ENCODE measurements around the gene IL10RB.
"Not testable (repeated sequence)": the region's sequence is repeated elsewhere in the genome, so short reads cannot be mapped to it uniquely, and the experiment has no call there.

IL10RB gene

DNA sequence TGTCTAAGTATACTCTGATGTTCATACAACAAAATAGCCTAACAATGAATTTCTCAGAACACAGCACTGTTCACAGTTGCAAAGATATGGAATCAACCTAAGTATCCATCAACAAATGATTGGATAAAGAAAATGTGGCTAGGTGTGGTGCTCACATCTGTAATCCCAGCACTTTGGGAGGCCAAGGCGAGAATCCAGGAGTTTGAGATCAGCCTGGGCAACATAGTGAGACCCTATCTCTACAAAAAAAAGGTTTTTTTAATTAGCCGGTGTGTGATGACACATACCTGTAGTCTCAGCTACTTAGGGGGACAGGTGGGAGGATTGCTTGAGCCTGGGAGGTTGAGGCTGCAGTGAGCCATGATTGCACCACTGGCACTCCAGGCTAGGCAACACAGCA, 25.8 kb upstream of the IL10RB start:
- DNase-seq (ENCODE audit: low read depth in 2 of 2): no peak

DNA sequence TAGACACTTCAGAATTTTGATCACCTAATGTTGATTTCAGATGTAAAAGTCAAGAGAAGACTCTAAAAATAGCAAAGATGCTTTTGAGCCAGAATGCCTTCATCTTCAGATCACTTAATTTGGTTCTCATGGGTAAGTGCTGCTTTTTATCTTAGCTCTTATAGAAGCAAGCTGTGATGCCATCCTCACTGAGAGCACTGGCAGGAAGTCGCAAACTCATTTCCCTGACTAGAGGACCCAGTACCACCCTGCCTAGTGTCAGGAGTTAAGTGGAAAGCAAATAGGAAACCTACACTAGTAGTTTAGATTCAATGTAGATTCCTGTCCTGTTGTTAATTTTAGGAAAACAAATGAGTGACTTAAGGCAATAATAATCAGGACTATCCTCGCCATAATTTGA, 24.3 kb upstream of the IL10RB start:
- no peak for DNase-seq (ENCODE audit: low read depth in 2 of 2)

DNA sequence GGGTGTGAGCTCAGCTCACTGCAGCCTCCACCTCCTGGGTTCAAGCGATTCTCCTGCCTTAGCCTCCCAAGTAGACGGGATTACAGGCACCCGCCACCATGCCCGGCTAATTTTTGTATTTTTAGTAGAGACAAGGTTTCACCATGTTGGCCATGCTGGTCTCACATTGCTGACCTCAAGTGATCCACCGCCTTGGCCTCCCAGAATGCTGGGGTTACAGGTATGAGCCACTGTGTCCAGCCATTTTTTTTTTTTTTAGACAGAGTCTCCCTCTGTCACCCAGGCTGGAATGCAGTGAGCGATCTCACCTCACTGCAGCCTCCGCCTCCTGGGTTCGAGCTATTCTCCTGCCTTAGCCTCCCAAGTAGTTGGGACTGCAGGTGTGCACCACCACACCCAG, 23.3 kb upstream of the IL10RB start:
- not testable (repeated sequence) for DNase-seq (ENCODE audit: low read depth in 2 of 2)

DNA sequence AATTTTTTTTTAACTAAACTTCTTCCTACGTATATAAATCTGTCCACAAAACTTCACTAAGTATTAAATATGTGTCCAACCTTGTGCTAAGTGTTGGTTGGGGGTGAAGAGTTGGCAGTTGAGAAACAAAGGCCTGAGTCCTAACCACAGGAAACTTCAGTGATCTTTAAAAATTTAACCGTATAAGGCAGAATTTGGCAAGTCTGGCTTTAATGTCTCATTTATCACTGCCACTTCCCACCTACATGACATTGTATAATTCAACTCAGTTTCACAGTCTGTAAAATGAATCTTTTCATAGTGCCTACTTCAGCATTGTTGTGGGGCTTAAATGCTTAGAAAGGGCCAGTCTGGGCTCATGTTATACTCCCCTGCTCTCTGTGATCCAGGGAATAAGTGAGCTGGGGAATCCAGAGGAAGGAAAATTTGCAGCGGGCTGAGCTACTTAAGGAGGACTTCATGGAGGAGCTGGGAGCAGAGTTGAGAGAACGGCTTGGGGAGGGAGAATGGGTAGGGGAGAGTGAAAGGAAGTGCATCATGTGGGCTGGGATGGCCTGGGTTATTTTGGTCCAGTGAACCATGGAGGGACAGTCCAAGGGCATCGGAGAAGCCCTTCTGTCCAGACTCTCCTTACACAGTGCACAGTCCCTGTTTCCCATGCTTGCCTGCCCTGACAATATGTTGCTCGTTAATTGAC, 21.9 kb upstream of the IL10RB start:
- DNase-seq (ENCODE audit: low read depth in 2 of 2): no peak

DNA sequence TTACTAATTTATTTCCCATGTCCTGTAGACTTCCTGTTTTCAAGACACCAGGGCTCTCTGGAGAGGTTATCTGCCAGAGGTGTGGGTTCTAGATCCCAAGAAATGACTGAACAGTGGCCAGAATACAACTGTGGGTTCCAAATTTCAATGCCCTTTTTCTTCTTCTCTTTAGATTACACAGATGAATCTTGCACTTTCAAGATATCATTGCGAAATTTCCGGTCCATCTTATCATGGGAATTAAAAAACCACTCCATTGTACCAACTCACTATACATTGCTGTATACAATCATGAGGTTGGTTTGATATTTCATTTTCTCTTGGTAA, 21.4 kb upstream of the IL10RB start:
- DNase-seq (ENCODE audit: low read depth in 2 of 2): no peak

DNA sequence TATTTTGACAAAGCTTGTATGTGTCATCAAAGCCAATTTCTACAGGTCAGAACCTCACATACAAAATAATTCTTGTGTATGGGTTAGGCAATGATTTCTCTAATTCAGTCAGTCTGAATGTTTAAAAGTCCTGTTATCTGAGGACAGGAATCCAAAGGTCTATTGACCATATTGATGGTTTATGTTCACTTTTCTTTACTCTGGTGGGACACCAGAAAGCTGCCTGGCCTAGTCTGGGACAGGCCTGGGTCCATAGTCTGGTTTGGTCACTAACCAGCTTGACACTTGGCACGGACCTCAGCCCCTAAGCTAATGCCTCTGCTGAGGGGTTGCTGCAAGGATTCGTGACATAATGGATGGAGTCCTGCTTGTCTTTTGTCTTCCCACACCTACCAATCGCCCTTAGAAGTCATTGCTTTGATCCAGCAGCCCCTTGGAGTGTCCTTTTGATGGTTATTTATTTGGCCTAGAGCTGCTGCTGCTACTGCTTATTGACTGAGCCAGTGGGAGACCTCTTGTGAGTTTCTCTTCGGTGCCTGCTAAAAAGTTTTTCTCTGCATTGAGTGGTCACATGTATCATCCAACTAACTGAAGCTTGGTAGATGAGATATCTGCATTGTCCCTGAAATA, 20.8 kb upstream of the IL10RB start:
- no peak for DNase-seq (ENCODE audit: low read depth in 2 of 2)

DNA sequence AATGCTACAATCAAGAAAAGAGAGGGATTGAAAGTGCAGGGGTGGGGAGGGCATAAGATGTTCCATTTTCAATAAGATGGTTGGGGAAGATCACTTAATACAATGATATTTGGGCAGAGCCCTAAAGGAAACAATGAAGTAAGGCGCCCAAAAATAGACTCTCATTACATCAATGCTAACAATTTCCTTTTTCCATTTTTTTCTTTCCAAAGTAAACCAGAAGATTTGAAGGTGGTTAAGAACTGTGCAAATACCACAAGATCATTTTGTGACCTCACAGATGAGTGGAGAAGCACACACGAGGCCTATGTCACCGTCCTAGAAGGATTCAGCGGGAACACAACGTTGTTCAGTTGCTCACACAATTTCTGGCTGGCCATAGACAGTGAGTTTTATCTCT, 19.7 kb upstream of the IL10RB start:
- DNase-seq (ENCODE audit: low read depth in 2 of 2): no peak

DNA sequence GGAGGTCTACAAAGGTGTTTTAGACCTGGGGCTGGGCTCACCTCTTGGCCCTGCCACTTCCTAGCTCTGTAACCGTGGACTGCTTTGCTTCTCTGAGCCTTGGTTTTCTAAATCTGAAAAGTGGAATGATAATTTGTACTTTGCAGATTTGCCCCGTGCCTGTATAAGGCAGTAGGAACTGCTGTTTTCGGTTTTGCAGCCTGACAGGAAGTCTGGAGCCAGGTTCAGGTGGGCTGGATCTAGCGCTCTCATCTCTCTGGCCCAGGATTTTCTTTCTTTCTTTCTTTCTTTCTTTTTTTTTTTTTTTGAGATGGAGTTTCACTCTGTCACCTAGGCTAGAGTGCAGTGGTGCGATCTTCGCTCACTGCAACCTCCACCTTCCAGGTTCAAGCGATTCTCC, 19.2 kb upstream of the IL10RB start:
- no peak for DNase-seq (ENCODE audit: low read depth in 2 of 2)

DNA sequence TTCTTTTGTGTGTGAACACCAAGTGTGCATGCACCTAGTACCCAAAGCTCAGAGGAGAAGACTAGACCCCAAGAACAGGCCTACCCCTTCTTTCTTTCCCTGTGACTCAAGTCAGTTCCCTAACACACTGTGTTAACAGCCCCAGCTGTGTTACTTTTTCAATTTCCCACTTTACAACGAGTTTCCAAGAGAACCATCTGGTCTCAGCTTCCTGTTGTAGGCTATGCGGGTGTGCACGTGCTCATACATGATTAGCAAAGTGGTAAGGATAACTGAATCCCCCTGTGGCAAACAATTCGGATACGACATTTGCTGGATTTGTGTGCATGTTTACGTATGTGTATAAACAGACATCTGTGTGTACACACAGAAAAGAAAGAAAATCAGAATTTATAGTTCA, 18.6 kb upstream of the IL10RB start:
- DNase-seq (ENCODE audit: low read depth in 2 of 2): no peak

DNA sequence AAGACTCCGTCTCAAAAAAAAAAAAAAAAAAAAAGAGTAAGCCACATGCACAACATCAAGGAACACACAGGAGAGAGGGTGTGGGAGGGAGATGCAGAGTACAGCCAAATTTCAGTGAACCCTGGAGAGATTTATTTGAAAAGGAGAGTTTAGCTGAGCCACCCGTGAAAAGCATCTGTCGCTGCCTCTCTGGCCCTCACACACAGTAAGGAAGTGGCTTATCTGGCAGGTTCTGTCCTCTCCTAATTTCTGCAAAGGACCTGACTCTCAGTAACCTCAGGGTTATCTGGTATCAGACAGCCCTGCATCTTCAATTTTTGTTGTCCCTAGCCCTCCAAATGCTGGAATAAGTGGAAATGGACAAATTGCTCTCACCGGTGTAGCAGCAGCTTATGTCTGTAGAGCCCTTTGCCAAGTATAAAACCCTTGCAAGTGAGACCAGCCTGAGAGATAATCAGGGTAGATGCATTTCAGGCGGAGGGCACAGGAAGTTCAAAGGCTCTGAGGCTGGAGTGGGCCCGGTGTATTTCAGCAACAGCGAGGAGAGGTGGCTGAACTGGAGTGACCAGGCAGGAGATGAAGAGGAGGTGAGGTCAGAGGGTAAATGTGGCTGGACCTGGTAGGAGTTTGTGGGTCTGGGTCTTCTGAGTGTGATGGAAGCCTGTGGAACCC, 16.7 kb upstream of the IL10RB start:
- no peak for DNase-seq (ENCODE audit: low read depth in 2 of 2)

DNA sequence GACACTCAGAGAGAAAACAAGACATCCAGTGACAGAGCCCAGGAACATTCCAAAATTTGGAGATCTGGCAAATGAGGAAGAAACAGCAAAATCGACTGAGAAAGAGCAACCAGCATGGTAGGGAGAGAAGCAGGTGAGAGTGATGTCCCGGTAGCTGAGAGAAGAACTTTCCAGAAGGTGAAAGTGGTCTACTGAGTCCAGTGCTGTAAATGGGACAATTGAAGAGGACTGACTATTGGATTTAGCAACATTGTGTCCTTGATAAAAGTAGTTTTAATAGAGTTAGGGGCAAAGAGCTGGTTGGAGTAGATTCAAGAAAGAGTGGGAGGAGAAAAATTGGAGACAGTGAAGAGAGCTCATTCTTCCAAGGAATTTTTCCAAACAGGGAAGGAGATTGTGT, 15.0 kb upstream of the IL10RB start:
- DNase-seq (ENCODE audit: low read depth in 2 of 2): no peak

DNA sequence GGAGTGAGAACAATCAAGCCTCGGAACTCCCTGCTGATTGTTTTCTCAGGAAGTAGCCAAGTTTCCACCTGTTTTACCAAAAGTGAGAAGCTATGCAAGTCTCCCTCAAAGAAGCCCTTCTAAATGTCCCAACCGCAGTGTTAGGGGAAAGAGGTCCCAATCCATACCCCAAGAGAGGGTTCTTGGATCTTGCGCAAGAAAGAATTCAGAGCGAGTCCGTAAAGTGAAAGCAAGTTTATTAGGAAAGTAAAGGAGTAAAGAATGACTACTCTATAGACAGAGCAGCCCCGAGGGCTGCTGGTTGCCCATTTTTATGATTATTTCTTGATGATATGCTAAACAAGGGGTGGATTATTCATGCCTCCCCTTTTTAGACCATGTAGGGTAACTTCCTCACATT, 12.8 kb upstream of the IL10RB start:
- DNase-seq (ENCODE audit: low read depth in 2 of 2): not testable (repeated sequence)

DNA sequence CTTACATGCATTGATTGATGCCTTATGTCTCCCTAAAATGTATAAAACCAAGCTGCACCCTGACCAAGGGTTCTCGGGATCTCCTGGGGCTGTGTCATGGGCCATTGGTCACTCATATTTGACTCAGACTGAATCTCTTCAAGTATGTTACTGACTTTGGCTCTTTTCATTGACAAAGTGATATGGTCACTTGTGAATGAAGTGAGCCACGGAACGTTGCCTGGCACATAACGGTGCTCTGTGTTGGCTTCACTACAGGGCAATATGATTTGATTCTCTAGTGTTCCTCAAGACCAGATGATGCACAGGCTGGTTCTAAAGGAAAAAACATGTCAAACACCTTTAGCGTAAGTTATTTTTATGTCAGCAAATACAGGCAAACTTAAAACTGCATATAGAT, 11.4 kb upstream of the IL10RB start:
- DNase-seq (ENCODE audit: low read depth in 2 of 2): no peak

DNA sequence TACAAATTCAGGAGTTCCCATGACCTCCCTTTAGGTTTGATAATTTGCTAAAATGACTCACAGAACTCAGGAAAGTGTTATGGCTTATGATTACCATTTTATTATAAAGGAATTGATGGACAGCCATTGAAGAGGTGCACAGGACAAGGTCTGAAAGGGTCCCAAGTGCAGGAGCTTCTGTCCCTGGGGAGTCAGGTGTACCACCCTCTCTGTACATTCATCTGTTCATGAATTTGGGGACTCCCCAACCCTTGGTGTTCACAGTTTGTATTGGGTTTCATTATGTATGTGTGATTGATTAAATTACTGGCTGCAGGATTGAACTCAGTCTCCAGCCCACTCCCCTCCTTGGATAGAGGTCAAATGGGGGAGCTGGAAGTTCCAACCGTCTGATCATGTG, 10.8 kb upstream of the IL10RB start:
- DNase-seq (ENCODE audit: low read depth in 2 of 2): no peak

DNA sequence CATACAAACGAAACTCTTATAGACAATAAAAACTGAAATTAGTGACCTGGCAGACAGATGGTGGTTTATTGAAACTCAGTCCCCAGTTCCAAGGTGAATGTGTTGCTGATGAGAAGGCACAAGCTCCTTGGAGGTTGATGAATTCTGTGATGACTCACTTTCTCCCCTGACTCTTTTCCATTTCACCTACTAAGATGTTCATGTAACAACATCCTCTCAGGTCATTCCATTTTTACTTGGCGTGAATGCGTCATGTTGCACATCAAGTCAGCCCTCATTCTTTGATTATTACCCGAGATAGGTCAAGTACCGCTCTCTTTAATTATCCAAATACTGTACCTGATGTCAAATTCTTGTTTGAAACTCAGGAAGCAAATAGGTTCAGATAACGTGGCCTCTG, 10.1 kb upstream of the IL10RB start:
- DNase-seq (ENCODE audit: low read depth in 2 of 2): no peak

DNA sequence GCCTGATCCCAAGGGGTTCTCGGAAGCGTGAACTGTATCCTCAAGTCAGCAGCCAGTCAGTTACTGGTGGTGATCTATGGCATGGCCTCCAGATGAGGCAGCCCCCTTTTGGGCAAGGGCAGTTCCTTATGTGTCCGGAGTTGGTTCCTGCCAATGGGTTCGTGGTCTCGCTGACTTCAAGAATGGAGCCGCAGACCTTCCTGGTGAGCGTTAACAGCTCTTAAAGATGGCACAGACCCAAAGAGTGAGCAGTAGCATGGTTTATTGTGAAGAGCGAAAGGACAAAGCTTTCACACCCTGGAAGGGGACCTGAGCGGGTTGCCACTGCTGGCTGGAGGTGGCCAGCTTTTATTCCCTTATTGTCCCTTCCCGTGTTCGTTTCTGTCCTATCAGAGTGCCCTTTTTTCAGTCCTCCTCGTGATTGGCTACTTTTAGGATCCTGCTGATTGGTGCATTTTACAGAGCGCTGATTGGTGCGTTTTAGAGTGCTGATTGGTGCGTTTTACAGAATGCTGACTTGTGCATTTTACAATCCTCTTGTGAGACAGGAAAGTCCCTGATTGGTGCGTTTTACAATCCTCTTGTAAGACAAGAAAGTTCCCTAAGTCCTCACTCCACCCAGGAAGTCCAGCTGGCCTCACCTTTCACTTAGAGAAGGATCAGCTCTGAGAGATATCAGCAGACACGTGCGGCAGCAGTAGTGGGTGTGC, 8.9 kb upstream of the IL10RB start:
- DNase-seq (ENCODE audit: low read depth in 2 of 2): no peak

DNA sequence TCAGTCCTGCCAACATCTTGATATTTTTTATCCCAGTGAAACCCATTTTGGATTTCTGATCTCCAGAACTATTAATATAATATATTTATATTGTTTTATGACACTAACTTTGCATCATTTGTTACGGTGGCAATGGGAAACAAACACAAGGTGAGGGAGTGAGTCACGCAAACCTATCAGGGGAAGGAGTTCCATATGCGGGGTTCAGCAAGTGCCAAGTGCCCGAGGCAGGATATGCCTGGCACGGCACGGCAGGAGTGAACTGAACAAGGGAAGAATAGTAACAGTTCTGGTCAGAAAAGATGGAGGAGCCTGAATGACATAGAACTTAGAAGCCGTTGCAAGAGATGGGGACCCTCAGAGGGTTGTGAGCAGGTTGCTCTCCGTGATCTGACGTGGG, 7.7 kb upstream of the IL10RB start:
- DNase-seq (ENCODE audit: low read depth in 2 of 2): no peak

DNA sequence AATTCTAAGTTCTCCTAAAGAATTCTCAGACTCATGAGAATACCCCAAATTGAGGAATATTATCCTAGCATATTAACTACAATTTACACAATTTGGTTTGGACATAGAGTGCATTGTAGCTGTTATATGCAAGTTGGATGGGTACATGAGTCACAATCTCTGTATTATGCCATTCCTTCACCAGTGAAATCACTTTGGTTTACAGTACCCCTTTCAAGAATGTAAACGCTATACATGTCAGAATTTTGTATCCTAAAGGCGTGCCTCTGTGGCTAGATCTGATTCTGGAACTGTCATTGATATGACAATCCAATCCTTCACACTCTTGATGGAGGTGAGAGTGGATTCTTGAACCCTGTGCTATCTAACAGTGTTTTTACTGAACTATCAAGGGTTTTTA, 6.7 kb upstream of the IL10RB start:
- no peak for DNase-seq (ENCODE audit: low read depth in 2 of 2)

DNA sequence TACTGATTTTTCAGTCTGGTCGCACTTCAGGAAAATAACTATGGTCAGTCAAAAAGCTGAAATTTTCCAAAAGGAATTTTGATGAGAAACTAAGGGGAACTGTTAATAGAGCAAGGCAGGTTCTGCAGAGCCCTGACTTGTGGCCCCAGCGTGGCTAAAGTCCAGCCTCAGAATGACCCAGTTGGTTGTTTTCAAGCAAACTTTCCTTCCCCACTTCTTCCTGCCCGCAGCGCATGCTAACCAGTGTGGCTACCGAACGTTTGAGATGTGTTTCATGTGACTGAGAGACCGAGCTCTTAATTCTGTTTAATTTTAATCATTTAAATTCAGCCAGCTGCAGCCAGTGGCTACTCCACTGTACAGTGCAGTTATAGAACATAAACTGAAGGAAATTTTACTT, 6.2 kb upstream of the IL10RB start:
- no peak for DNase-seq (ENCODE audit: low read depth in 2 of 2)

DNA sequence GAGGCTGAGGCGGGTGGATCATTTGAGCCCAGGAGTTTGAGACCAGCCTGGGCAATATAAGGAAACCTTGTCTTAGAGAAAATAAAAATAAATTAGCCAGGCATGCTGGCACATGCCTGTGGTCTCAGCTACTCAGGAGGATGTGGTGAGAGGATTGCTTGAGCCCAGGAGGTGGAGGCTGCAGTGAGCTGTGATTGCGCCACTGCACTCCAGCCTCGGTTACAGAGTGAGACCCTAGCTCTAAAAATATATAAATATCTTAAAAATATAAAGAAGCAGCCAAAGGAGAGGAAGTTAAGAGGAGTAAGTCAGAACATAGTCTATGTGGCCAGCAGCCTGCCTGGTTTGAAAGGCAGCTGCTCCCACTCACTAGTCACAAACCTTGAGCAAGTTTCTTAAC, 4.5 kb upstream of the IL10RB start:
- no peak for DNase-seq (ENCODE audit: low read depth in 2 of 2)

DNA sequence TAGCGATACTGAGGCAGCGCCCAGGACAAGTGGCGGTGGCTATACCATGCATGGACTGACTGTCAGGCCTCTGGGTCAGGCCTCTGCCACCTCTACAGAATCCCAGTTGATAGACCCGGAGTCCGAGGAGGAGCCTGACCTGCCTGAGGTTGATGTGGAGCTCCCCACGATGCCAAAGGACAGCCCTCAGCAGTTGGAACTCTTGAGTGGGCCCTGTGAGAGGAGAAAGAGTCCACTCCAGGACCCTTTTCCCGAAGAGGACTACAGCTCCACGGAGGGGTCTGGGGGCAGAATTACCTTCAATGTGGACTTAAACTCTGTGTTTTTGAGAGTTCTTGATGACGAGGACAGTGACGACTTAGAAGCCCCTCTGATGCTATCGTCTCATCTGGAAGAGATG, 3.2 kb upstream of the IL10RB start:
- DNase-seq (ENCODE audit: low read depth in 2 of 2): no peak

DNA sequence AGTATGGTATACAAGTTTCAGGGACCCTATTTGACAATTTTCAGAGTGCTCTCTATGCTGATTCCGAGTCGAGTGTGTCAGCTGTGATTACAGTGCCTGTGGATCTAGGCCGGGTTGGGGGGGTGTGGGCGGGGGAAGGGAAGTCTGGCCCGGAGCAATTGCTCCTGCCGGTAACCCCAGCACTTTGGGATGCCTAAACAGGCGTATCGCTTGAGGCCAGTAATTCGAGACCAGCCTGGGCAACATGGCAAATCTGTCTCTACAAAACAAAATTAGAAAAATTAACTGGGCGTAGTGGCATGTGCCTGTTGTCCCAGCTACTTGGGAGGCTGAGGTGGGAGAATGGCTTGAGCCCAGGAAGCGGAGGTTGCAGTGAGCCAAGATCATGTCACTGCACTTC, 1.6 kb upstream of the IL10RB start:
- no peak for DNase-seq (ENCODE audit: low read depth in 2 of 2)

DNA sequence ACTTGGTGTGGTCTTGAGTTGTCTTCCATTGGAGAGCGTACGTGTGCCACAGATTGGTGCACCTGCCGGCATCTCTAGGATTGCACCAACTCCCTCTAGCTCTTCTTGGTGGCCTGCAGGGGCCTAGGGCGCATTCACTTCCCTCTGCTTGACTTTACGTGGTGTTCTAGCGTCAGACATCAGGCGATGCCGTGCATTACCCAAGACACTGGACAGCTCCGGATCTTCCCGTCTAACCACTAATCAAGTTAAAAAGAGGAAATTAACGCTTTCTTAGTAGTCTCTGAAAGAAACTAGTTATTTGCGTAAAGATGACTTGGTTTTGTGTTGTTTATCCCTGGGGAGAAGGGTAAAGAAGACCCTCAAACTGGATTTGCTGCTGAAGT, 510 bp upstream of the IL10RB start:
- DNase-seq (ENCODE audit: low read depth in 2 of 2): no peak

Data from stimulated activated CD4-positive, alpha-beta T cell treated with anti-CD3 and anti-CD28 coated beads, Interleukin-1b, Interleukin-23, amount 100 ng/mL, for 4 hours (primary cell).